ENCODE results near the gene SLC36A1.

Gene SLC36A1

DNA sequence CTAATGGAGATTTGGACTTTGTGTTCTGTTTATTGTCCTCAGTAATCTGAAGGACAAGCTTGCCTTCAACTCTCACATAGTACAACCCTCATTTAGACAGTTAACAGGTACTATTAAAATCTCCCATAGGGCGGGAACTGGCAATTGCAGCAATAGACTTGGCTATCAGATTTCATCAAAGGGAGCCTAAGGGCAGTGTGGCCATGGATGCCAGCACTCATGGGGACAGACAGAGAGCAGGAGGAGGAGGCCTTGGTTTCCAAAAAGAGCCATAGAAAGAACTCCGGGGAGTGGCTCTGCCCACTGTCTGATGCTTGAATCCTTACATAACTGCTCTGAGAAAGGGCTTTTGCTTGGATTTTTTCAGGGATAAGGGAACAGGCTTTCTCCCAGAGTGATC, 6.8 kb downstream of the SLC36A1 start:
- no peak for DNase-seq

DNA sequence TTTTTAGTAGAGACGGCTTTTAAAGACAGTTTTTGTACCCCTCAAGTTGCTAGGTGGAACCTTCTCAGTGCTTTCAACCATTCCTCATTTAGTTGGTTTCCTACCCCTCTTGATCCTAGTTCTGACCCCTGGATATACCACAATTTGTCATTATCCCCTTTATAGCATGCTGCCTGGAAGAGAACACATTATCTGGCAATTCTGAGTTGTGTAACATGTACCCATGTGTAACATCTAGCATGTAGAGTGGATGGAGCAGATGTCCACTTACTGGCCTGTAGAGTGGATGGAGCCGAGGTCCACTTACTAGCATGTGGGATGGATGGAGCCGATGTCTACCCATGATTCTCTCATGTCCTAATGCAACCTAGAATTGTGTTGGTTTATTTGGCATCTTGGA, 7.5 kb downstream of the SLC36A1 start:
- no peak for DNase-seq

- DNase-seq, result no peak
Observed at GRCh38 chr5:151456321-151456940, 9.0 kb downstream of the SLC36A1 start.

DNA sequence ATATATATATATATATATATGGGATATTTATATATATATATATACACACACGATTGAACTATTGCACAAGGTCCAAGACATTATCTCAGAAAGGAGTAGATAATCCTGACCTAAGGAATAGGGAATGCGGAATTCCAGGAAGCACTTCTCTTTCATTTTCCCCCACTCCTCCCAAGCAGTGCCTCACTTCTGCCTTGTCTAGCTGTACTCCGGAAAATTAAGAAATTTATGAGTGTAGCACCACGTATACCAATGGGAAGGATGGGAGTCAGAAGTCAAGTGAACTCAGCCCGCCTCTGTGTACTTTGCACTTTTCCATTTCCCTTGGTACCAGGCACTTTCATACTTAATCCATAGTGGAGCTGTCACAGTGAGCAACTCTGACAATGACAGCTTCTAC, 10.9 kb downstream of the SLC36A1 start:
- no peak for DNase-seq

DNA sequence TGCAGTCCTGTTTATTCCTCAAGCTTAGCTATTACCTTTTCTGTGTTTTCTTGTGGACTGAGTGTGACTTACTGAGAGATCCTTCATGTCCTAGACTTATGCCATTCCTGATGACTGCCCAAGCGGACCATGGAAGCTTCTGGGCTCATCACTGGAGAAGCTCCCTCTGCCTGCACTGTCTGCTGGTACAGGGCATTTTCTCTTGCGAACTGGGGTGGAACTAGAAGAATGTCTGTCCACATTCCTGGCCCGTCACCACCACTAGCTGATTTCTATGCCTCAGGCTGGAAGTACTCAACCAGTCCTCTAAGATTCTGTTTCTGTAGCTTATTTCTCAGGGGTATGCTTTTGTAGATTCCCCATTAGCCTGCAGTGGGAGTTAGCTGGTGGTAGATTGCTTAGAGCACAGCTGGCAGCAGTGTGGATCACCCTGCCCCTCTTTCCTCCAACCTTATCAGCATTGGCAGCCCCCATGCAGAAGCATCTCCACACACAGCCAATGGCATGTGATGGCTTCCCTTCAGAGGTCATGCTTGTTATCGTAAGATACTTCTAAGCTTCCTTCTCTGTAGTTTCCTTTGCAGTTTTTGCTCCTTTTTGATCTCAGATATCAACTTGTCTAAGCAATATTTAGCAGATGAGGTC, 12.4 kb downstream of the SLC36A1 start:
- DNase-seq, result peak; percentile 91

GRCh38 chr5:151461312-151461711, 13.9 kb downstream of the SLC36A1 start:
- no peak for DNase-seq

- DNase-seq, result no peak
Observed at GRCh38 chr5:151463137-151464029, 16.0 kb downstream of the SLC36A1 start.

DNA sequence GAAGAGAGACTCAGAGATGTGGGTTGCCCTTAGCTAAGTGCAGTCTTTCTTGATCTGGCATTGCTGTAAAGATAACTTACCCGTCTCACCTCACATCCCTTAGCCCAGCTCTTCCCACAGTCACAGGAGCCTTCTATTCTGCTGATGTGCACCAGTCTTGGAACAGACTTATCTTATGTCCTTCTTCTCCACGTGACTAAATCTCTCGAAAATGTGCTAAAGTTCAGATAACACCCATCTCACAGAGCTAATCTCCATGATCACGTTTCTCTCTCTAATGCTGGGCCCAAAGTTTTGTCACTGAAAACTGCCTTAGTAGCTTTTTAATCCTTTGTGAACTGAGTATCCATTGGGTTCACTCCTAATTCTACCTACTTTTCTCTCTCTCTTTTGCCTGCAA, 16.7 kb downstream of the SLC36A1 start:
- DNase-seq, result no peak

DNA sequence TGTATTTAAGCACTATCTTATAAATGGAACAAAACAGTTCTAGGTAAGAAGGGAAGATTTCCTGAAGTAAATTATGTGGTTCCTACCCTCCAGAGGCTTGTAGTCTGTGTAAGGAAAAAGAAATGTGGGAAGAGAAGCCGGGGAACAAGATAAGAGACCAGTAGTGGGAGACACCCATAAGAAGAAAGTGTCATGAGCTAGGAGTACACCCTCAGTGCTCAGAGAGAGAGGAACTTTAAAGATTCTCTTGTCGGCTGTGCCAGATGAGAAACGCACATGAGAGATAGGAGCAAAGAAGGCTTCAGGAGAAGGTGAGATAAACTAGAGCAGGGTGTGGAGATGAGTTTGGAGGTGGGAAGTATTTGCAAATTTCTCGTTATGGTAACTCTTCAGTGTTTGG, 18.1 kb downstream of the SLC36A1 start:
- no peak for DNase-seq

DNA sequence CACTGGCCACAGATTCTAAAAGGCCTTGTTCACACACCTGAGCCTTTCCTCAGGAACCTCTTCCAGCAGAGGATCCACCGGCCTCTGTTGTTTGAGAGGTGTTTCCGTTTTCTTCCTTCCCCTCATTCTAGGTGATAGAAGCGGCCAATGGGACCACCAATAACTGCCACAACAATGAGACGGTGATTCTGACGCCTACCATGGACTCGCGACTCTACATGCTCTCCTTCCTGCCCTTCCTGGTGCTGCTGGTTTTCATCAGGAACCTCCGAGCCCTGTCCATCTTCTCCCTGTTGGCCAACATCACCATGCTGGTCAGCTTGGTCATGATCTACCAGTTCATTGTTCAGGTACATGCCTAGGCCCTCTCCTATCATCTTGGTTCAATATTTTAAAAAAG, 20.2 kb downstream of the SLC36A1 start:
- no peak for DNase-seq

- no peak for DNase-seq
Observed at GRCh38 chr5:151469386-151469785, 22.0 kb downstream of the SLC36A1 start.

GRCh38 chr5:151469992-151470391, 22.6 kb downstream of the SLC36A1 start:
- no peak for DNase-seq

- no peak for DNase-seq
Observed at GRCh38 chr5:151470439-151470838, 23.0 kb downstream of the SLC36A1 start.

DNA sequence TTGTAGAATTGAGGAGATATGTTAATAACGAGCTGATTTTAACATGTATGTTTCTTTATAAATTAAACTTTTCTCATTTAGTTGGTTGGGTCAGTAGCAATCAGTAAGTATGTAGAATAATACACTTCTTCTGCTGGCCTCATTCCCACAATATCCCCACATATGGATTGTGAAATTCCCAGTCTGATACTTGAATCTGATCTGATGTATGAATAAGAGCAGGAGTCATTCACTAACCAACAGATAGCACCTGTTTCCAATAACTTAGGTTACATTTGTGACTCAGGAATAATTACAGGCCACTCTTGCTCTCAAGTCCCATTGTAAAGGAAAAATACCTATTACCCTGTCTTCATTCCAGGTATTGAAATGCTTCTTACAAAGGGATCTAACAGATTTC, 23.9 kb downstream of the SLC36A1 start:
- no peak for DNase-seq

- DNase-seq, result no peak
Observed at GRCh38 chr5:151474799-151475198, 27.4 kb downstream of the SLC36A1 start.

DNA sequence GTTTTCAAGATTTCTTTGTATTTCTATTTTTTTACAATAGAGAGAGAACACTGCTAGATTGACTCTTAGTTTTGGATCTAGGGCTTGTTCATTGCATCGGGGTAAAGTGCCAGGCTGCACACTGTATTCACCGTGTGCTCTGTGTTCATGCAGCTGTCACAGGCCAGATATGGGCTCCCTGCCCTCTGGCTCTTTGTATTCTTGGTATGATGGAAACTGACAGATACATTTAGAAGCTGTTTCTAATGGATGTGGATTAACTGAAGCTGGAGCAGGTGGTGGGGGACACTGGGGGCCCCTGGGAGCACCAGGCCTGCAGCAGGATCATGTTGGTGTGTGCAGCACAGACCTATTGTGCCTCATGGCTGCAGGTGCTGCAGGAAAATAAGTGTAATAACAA, 28.0 kb downstream of the SLC36A1 start:
- no peak for DNase-seq

DNA sequence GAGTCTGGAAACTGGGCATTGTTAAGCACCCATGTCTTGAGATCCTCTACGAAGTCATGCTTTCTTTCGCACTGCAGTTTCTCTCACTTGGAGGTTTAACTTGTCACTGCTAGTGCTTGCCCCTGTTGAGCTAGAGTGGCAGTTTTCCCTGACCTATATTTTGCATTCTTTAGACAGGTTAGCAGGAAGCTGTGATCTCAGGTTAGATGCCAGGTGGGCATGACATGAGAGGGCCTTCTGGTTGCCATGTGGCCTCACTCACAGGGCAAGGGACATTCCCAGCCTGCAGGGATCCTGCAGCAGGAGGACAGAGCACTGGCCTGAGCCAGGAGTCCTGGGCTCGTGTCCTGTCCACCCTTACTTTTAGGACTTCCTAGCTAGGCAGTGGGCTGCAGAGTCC, 28.6 kb downstream of the SLC36A1 start:
- no peak for DNase-seq

DNA sequence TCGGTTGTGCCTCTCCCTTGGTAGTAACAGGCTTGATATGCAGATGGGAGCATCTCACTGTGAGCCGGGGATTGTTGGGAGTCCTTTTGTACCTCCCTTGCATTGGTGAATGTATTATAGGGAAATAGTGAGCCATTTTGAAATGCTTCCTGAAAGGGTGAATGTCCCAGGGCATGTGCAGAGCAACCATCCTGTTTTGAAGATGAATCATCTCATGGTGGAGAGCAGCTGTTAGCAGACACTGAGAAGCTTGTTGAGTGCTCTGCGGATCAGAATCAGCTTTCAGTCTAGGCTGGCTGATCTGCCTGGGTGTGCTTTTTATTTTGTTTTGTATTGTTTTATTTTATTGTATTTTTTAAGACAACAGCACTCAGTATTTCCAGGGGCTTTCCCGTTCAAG, 29.7 kb downstream of the SLC36A1 start:
- DNase-seq, result no peak

DNA sequence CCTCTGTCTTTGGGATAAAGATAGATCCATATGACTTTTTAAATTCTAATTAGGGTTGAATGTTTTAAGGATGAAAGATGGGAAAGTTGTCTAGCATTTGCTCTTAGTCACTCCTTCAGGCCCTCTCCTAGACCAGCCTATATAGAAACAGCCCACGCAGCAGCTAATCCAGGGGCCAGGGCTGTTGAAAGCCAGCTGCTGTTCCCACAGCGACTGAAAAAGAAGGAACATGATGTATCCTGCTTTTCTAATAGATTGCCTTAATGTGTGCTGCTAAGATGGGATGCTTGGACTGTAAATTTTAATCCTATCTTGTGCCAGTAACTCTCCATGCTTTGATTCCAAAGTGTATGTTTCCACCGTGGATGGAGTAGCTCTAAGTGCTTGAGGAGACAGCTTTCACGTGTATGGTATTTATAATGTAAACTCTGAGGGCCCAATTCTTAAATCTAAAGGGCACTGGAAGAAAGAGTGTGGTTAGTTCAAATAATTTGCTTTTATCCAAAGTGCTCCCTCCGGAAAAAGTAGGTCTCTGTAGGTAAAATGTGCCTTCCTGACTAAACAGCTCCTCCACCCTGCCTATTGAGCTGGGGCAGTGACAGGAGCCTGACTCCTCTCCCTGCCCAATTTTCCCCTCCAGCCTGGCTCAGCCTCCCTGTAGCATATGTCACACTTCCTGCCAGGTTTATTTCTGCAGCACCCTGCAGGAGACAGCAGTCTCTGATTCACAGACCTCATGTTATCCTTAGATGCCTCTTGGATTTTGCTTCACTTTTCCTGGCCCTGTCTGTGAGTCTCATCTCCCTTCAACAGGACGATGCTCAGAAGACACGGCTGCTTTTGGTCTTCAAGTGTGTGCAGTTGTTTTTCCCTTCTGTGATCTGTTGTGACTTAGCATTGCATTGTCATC, 33.2 kb downstream of the SLC36A1 start:
- peak; percentile 62 for DNase-seq

- DNase-seq, result no peak
Observed at GRCh38 chr5:151483176-151483575, 35.8 kb downstream of the SLC36A1 start.

- no peak for DNase-seq
Observed at GRCh38 chr5:151483647-151484046, 36.2 kb downstream of the SLC36A1 start.

- DNase-seq, result no peak
Observed at GRCh38 chr5:151487544-151487943, 40.1 kb downstream of the SLC36A1 start.

- DNase-seq, result peak; percentile 34
Observed at GRCh38 chr5:151490627-151491026, 43.2 kb downstream of the SLC36A1 start.

All from islet precursor cell (in vitro differentiated cells).